DMS79 treated with DMSO at 0.1 percent for 48 hours (cell line): ENCODE data around the gene OR51L1.
"Not testable (repeated sequence)": the region's sequence is repeated elsewhere in the genome, so short reads cannot be mapped to it uniquely, and the experiment has no call there.

ENCODE experiments used
- DNase-seq: peaks from one replicate; lab custom pipeline; 2025; lab: John Stamatoyannopoulos, UW

Gene OR51L1, protein sequence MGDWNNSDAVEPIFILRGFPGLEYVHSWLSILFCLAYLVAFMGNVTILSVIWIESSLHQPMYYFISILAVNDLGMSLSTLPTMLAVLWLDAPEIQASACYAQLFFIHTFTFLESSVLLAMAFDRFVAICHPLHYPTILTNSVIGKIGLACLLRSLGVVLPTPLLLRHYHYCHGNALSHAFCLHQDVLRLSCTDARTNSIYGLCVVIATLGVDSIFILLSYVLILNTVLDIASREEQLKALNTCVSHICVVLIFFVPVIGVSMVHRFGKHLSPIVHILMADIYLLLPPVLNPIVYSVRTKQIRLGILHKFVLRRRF

DNA sequence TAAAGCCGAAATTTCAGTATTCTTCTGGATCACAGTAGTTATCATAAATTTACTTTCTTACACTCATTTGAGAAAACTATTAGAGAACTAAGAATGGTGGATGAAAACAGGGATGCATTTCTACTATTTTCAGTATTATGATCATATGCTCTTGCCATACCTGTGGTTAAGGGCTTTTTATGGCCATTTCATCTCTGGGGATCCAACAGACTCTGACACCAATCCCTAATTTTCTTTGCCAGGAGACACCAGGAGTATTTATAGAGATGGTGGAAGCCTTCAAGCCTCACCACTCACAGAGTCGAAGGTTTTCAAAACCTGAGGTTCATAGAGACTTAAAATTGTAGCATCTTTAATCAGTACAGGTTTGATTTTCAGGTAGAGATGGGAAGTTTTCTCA is at the start of gene OR51L1:
Gene OR51L1, plus strand, starts transcription at position 301 of the 400 bp plus-strand sequence. CDS start 4,132 bp downstream, outside the sequence.
- no peak for DNase-seq

DNA sequence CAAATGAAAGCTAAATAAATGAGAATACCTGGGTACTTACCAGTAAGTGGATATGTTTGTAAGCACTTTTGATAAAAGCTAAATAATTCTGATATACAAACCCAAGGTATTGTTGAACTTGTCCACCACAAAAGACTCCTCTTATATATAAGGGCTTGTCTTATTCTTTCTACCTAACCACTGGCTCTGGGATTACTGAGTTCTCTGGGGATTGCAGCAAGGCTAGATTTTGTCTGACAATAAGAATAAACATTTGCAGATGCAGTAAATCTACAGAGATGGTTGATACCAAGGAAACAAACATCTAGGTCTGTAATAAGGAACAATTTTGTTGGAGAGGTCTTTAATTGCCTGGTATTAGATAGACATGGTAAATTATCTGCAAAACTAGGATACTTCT is 47.1 kb upstream of the OR51L1 start, which contains the start of gene OR51A4:
Gene OR51A4, minus strand, starts transcription at position 101 of the 400 bp plus-strand sequence. CDS start 505 bp downstream, outside the sequence.
- DNase-seq: no peak

DNA sequence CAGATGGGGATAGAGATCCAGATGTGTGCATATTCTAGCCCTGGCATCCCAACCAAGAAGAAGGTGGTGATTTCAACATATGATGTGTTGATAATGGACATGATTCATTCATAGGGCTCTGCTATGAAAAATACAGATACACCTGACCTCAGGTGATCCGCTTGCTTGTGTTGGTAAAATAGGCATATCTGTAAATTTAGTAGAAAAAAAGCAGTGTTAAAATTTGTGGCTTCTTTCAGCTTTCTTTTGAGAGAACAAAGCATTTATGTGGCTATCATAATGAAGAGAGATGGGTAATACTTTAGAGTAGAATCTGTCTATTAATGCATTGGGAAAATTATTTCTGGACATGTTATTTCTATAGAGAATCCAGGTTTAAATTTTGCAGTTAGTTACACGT is 39.0 kb upstream of the OR51L1 start, which contains the start of gene OR51A2:
Gene OR51A2, minus strand, starts transcription at position 101 of the 400 bp plus-strand sequence. Its CDS starts 0 bp downstream, at position 101.
- not testable (repeated sequence) for DNase-seq

DNA sequence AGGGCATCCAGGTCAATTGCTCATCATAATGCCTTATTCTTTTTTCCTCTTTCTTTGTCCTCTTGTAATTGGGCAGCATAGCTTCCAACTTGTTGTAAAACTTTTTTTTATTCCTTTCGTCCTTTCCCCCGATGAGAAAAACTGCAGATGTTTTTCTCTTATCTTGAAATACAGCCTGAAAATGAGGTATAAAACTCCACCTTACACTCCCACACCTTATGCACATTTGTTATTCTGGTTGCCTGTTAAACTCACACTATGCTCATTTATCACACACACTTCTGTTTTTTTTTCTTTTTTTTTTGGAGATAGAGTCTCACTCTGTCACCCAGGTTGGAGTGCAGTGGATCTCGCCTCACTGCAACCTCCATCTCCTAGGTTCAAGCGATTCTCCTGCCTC is 37.3 kb upstream of the OR51L1 start:
- no peak for DNase-seq

DNA sequence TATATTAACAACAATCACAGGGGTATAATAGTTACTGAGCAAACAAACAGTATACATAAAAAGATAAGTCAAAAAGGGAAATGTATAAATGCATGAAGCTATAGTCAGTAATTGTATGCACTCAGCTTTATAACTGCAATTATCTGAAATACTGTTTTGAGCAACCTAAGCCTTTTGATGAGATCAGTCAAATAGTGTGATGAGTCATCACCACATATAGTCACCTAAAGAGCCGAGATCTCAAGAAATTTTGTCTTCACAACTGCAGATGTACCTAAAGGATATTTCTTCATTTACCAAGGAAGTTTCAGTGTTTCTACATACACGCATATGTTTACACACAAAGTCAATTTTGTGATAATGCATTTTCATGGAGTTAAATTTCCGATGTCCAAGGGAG is 33.8 kb upstream of the OR51L1 start:
- no peak for DNase-seq

DNA sequence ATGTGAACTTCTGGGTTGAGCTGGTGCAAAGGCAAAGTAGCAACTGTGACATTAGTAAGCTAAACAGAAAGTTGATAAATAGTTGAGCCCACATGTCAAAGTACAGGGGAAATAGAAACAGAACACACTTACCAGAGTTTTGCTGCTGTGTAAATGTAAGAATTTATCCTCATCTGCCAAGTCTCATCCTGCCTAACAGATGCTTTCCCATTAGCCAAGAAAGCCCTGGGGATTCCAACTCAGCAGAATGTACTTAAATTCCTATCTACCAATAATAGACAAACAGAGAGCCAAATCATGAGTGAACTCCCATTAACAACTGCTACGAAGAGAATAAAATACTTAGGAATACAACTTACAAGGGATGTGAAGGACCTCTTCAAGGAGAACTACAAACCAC is 31.8 kb upstream of the OR51L1 start:
- no peak for DNase-seq

DNA sequence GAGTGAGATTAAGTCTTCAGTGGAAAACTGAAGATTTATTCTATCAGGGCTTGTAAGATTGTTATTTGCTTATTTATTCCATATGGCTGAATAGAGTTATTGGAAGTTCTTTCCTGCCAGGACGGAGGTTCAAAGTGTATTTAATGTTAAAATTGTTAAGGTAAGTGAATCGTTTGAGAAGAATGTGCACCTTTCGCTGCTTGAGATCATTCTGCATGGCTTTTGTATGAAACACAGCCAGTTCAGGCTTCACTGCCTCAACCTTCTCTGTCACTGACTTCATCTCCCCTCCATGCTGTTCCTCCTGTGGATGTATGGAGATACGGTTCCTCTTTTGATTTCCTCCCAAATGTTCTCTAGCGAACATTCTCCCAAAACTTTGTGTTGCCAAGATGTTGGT is 19.2 kb upstream of the OR51L1 start:
- no peak for DNase-seq

DNA sequence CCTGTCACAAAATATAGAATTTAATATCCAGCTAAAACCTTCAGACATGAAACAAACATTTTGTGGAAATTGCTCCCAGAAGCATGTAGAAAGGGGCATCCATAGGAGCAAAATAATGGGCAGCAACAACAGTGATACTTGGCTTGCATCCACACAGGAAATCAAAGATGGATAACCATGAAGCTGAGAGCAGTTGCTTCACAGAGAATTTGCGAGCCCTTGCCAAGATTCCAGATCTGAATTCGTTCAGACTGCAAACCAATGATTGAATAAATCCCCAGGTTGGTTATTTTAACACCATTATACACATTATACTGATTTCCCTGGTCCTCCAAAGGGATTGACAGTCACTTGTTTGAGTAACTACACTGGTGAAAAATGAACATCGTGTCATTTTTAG is 15.6 kb upstream of the OR51L1 start:
- no peak for DNase-seq

DNA sequence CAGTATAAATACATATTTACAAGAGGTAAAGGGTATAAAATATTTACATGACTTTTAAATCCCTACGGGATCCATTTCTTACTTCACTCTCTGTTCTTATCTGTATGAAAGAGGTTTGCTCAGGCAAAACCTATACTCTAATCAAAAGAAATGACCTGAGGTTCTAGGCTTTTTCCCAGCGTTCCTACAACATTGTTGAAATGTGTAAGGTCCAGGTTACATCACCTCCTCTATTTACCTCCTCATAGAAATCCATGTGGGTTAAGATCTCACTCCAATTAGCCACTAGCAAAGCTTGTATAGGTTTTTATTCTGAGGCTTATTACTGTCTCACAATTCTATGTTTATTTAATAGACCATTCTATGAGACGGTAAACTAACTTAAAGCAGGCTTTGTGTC is 12.0 kb upstream of the OR51L1 start:
- no peak for DNase-seq

DNA sequence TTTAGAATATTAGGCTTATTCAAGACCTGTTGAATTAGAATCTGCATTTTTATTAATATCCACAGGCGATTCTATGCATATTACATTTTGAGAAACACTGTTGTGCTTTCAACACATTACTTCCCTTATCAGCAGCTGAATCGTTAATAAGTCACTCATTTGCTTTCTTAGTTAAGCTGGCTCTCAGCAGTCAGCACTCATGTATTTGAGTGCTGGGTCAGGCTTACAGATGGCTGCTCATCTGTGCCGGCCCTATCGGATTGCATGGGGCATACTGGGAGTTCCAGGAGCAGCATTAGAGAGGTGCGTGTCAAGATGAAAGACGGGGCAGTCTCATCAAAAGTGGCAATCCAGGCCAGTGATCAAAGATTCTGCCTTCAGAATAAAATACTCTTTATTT is 10.8 kb upstream of the OR51L1 start:
- DNase-seq: no peak

DNA sequence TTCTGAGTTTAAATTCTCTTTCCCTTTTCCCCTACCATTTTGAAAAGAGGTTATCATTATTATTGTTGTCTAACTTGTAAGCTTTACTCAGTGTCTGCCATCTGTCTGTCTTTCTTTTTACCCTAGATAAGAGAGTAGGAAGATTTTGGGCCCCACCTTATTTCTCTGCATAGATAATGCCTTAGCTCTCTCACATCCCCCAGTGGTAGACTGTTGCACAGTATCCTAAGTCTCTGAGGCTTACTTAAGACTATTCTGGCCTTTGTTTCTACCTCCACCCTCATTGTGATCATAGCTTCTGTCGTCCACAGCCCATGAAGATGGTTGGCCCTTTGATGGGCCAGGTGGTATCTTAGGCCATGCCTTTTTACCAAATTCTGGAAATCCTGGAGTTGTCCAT is 3.6 kb upstream of the OR51L1 start:
- no peak for DNase-seq

DNA sequence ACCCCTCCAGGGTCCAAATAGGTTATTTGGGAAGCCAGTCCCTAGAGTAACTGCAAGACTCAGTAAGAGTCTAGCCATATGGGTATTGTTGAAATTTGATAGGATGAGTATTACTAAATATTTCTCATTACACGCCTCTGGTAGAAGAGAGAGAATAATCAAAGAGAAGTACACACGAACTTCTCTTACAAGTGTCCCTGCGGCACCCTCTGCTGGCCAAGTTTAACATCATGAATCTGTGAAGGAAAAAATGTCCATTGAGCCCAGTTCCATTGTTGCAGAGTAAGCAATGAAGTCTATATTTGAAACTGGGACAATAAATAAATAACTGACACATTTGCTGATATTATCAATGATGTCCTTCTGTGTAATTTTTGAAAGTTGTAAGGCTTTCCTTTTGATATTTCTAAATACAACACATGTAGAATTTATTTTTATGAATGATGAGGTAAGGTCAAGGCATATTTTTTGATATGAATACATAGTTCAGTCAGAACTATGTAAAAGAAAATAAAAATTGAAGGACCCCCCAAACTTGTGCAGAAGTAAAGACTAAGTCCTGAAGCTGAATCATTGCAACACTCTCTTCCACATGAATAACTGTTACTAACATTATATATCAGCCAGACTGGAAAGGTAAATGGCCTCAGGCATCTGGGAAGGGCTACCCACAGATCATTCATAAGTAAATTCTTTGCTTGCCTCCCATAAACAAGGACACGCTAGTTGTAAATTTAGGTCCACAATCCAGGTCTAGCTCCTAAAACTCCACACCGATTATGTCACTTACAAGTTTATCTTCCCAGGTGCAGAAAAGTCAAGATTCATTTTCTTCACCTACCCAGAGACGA is 10.0 kb downstream of the OR51L1 start:
- DNase-seq: peak; percentile 26

DNA sequence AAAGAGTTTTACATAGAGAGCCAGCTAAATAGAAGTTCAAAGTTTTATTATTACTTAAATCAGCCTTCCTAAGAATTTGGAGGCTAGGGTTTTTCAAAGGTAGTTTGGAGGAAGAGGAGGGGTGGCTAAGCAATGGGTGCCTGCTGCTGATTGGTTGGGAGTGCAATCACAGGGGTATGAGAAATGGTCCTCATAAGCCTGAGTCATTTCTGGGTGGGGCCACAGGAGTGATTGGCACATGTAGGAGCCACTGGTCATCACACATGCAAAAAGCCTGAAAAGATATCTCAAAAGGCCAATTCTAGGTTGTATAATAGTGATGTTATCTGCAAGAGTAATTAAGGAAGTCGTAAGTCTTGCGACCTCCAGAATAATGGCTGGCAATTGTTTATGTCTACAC is 12.9 kb downstream of the OR51L1 start:
- DNase-seq: no peak

DNA sequence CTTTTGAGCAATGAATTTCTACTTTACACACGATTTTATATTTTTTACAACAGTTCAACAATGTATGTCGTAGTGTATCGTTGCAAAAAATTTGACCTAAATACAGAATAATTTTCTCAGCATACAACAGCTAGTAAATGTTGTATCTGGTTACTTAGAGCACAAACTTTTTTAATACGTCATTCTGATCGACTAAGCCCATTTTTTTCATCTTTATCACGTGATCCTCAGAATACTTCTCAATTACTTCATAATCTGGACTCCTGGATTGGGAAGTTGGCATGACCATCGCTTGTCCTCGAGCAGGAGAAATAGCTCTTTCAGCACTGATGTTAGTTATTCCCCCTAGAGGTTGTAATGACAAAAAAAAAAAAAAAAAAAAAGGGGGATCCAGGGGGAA is 16.6 kb downstream of the OR51L1 start:
- DNase-seq: no peak

DNA sequence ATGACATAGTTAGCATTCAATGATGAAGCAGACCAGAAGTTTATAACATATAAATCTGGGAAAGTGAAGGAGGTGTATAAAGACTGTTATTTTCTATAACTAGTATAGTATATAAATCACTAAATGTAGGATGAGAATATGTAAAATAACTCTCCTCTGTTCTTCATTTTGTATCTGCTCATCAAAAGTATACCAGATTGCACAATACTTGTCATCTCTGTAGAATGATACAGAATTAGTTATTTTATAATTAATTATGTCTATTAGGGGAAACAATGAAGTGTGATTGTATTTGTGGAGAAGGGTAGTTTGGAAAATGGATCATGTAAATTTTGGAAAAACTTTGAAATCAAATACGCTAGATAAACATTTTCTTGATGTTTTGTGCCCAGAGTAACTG is 18.4 kb downstream of the OR51L1 start:
- DNase-seq: no peak

DNA sequence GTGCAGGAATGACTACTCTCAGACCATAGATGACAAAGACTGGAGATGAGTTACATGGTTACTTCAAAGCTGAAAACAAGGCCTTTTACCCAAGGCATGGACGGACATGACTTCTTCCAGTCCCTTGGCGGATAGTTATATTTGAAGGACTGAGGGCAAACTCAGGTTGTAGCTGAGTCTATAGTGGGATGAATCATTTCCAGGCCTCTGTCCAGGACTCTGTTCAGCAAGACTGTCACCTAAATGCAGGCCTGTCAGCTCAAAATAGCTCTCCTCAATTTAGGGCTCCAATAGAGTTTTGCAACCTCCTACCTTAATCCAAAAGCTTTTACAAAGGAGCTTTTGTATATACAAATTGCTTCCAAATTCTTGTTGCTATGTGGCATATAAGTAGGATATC is 27.3 kb downstream of the OR51L1 start:
- no peak for DNase-seq

DNA sequence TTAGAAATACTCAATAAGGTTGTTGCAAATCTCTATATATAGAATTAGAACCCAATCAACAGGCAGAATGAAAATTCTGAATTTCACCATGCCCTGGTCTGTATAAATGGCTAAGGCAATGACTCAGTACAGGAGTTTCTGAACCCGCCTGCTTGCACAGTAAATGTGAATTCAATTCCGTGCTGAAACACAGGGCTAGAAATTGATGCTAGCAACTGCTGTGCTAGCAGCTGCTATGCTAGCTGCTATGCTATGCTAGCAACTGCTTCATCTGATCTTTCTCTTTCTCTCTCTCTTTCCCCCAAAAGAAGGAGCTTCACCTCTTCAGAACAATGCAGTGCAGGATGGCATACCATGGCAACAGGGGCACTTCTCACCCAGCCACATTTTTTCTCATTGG is 42.0 kb downstream of the OR51L1 start:
- DNase-seq: no peak

DNA sequence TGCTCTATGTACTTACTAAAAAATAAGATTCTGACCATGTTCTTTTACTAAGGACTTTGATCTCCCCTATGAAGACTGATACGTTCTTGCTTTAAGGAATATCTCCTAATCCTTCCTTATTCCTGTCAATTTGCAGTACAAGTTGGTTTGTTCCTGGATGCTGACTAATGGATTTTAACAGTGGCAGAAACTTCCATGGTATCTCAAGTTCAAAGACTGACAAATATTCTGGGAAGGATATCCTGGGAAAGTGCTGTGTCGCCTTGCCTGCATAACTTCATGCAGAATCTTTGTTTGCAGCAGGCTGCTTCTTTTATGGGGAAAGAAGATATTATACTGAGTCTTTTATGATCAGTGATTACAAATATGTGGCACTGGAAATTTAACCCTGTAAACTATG is 43.3 kb downstream of the OR51L1 start:
- no peak for DNase-seq

DNA sequence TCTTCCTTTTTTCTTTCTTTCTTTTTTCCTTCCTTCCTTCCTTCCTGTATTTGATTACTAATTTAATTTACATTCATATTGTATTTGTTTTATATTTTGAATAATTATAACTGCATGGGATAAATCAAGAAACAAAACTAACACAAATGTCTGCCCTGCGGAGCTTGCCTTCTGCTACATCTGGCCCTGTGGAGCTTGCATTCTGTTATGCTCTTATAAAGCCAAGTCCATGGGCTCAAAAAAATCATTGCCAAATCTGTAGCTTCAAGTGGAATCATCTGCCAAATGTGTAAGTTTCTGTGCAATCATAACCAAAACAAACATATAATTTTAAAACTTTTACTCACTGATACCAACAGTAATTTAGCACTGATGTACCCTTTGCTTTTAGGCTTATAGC is 43.7 kb downstream of the OR51L1 start:
- no peak for DNase-seq

DNA sequence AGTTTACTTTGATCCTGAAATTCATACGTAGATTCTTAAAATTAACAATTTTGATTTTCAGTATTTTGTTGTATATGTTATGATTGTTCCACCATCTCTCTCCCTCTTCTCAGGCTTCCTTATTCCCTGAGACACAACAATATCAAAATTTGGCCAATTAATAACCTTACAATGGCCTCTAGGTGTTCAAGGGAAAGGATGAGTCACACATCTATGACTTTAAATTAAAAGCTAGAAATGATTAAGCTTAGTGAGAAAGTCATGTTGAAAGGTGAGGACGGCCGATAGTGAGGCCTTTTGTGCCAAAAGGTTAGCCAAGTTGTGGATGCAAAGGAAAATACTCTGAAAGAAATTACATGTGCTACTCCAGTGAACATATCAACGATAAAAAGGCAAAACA is 46.2 kb downstream of the OR51L1 start:
- DNase-seq: no peak

DNA sequence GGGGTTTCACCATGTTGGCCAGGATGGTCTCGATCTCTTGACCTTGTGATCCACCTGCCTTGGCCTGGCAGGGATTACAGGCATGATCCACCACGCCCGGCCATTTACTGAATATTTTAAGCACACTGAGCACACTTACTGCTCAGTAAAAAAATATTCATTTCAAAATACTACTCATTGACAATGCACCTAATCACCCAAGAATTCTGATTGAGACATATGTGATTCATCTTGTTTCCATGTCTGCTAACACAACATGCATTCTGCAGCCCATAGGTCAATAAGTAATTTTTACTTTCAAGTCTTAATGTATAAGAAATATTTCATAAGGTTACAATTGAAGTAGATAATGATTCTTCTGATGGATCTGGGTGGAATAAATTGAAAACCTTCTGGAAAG is 47.4 kb downstream of the OR51L1 start:
- no peak for DNase-seq

DNA sequence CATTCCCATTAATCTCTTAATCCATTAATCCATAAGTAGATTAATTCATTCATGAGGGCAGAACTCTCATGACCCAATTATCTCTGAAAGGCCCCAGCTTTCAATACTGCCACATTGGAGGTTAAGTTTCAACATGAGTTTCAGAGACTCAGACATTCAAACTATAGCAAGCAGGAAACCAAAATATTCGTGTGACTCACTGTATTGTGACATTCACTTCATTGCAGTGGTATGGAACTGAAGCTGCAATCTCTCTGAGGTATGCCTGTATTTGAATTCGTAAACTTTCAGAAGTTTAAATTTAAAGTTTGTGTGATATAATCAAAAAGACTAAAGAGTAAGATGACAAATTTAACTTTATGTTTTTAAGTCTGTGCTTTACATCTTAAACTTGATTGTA is 48.7 kb downstream of the OR51L1 start:
- DNase-seq: no peak

DNA sequence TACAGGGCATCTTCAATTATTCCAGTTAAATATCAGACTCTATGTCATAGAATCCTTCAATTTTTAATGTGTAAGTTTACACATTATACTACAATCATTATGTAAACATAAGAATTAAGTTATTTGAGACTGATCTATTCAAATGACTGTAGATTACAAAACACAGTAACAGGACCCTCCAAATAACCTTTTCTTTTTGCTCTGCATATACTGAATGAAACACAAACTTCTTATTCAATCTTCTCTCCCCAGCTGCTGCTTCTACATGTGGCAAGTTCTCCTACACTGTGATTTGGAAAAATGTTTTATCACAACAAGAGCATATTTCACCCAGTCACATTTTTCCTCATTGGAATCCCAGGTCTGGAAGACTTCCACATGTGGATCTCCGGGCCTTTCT is 51.6 kb downstream of the OR51L1 start, which contains the start of gene OR52J3:
Gene OR52J3, plus strand, starts transcription at position 301 of the 400 bp plus-strand sequence. Its CDS starts 0 bp downstream, at position 301.
- DNase-seq: no peak
